ENCODE data around the gene IL36RN.

DNA sequence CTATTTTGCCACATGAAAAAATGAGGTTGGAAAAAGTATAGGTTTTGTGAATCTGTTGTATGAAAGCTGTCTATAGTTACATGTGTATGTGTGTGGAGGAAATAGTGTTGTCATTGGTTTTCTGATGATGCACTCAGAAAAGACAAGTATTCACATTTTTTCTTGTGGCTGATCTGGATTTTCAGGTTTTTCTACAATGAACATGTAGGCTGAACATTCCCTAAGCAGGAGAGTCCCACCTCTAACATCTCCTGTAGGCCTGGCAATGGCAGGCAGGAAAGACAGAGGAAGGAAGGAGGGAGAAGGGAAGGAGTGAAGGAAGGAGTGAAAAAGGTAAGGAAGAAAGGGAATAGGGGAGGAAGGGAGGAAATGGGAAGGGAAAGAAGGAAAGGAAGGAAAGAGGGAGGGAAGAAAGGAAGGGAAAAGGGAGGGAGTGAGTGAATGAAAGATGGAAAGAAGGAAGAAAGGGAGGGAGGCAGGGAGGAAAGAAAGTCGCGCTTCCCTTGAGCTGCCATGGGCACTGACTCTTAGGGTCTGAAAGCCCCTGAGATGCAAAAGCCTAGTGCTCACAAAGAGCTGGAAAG is 495 bp upstream of the IL36RN start:
- TF ChIP-seq POLR2A (IDR thresholded peaks at IDR 0.05): no peak
- TF ChIP-seq, protein P1, sequence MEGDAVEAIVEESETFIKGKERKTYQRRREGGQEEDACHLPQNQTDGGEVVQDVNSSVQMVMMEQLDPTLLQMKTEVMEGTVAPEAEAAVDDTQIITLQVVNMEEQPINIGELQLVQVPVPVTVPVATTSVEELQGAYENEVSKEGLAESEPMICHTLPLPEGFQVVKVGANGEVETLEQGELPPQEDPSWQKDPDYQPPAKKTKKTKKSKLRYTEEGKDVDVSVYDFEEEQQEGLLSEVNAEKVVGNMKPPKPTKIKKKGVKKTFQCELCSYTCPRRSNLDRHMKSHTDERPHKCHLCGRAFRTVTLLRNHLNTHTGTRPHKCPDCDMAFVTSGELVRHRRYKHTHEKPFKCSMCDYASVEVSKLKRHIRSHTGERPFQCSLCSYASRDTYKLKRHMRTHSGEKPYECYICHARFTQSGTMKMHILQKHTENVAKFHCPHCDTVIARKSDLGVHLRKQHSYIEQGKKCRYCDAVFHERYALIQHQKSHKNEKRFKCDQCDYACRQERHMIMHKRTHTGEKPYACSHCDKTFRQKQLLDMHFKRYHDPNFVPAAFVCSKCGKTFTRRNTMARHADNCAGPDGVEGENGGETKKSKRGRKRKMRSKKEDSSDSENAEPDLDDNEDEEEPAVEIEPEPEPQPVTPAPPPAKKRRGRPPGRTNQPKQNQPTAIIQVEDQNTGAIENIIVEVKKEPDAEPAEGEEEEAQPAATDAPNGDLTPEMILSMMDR (IDR thresholded peaks at IDR 0.05): no peak

Data from right lobe of liver (tissue), 4 donors.